Epithelial cell of esophagus (primary cell): ENCODE measurements around the gene ZBTB20.

Source experiments
- DNase-seq: peaks from one replicate; pipeline ENCODE4 v3.0.0; 2010; ENCODE audit warnings: low read depth
- H3K4me3 ChIP-seq: 2 replicates; pipeline ENCODE4 v1.5.1; 2011; ENCODE audit warnings: mild to moderate bottlenecking, low read length, control low read depth
- TF ChIP-seq, protein P1 (sequence below): IDR thresholded peaks from 2 replicates; pipeline ENCODE4 v1.5.1; 2011; ENCODE audit warnings: low read depth, mild to moderate bottlenecking, low read length, control low read depth, inconsistent platforms; ENCODE audit not compliant: insufficient read depth; ENCODE audit errors: missing control alignments

The ZBTB20 gene

DNA sequence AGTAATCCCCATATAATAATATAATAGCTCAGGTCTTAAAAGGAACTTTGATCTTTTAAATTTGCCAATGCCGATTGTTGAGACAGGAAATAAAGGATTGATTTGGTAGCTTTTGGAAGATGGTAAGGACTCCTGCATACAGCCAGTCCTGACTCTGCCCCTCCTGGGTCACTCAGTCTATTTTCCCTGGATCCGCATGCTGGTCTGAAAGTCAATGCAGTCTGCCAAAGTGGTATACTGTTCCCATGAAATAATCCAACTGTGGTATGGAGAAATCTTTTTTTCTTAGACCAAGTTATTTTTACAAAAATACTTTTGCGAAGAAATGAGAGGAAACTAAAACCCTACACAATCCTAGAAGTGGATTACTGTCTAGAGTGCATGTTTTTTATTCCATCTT is 662.2 kb downstream of the ZBTB20 start:
- no peak for DNase-seq
- H3K4me3 ChIP-seq, result no peak overlapping the region
- TF ChIP-seq, protein P1, sequence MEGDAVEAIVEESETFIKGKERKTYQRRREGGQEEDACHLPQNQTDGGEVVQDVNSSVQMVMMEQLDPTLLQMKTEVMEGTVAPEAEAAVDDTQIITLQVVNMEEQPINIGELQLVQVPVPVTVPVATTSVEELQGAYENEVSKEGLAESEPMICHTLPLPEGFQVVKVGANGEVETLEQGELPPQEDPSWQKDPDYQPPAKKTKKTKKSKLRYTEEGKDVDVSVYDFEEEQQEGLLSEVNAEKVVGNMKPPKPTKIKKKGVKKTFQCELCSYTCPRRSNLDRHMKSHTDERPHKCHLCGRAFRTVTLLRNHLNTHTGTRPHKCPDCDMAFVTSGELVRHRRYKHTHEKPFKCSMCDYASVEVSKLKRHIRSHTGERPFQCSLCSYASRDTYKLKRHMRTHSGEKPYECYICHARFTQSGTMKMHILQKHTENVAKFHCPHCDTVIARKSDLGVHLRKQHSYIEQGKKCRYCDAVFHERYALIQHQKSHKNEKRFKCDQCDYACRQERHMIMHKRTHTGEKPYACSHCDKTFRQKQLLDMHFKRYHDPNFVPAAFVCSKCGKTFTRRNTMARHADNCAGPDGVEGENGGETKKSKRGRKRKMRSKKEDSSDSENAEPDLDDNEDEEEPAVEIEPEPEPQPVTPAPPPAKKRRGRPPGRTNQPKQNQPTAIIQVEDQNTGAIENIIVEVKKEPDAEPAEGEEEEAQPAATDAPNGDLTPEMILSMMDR, result no peak

DNA sequence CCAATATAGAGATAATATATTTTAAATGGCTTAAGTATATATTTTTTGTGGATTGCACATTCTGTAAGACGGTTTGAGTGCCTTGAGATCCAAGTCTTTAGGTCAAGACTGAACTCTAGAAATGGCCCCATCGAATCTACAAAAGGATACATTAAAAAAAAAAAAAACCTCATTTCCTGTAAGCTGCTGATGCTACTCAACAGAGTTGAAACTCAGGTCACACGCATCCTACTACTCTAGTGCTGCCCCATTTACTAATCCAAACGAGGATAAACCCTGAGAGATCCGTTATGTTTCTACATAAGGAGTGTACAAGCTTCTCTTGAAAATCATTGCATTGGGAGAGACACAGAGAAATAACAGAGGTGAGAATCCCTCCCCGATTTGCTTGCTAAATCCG is 666.0 kb downstream of the ZBTB20 start:
- no peak for DNase-seq
- H3K4me3 ChIP-seq, result no peak overlapping the region
- TF ChIP-seq, protein P1, result no peak

DNA sequence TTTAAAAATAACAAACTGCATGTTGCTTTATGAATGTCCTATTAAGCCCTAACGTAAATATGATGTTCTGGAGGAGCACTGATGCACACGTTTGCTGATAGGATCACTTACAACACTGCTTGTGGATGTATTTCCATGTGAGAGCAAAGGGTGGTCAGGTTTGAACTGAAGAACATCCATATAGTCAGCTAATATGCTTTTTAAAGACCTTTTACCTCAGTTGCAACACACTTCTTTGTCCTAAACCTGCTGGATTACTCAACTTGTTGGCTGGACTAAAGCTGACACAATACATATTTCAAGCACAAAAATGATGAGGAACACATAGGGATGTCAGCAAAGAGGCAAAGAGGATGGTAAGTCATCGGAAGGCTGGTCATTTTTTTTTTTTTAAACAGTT is 666.6 kb downstream of the ZBTB20 start:
- no peak overlapping the region for H3K4me3 ChIP-seq
- TF ChIP-seq, protein P1, result no peak

DNA sequence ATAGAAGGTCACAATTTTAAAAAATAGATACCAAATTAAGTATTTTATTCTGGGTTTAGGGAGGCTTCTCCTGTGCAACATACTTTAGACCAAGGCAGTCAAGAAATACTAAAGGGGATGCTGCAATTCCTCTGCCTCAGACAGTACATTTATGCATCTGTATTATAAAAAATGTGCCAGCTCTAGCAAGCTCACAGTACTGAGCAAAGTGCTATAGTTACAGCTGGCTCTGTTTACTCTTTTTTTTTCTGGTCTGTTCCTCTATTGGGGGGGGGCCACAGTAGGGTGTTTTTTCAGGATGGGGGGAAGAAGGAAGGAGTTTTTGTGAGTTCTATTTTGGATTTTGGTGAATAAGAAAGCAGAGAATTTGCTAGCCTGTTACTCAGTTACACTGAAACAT is 668.3 kb downstream of the ZBTB20 start:
- H3K4me3 ChIP-seq, result no peak overlapping the region
- TF ChIP-seq, protein P1, result no peak
- no peak for DNase-seq

More for the DNA sequence above, 666.6 kb downstream of the ZBTB20 start:
- DNase-seq, result peak; percentile 24

DNA sequence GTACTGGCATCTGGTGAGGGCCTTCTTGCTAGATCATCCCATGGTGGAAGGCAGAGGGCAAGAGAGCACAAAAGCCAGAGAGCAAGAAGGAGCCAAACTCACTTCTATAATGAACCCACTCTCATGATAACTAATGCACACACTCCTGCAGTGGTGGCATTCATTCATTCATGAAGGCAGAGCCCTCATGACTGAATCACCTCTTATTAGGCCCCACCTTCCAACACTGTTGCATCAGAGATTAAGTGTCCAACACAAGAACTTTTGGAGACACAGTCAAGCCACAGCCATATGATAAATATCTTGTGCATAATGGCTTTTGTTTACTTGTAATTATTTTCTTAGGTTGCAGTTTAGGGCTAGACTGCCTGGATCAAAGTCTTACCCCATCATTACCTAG is 670.6 kb downstream of the ZBTB20 start:
- TF ChIP-seq, protein P1, result no peak
- no peak overlapping the region for H3K4me3 ChIP-seq
- peak; percentile 13 for DNase-seq

DNA sequence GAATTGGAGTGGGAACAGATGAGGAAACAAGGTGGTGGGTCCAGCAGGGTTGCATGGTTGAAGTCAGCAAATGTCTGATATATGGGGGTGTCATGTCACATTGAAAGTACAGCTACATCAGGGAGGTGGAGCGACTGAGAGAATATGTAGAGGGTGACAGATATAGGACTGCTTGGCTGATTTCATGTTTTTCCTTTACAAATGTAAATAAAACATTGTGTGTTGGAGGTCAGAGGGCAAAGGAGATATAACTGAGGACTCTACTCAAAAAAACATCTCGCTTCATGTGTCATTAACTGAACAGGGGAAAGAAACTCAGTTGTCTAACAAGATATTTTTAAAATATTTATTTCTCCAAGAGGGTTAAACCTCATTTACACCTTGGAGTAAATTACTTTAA is 675.6 kb downstream of the ZBTB20 start:
- no peak overlapping the region for H3K4me3 ChIP-seq
- no peak for DNase-seq
- TF ChIP-seq, protein P1, result no peak

DNA sequence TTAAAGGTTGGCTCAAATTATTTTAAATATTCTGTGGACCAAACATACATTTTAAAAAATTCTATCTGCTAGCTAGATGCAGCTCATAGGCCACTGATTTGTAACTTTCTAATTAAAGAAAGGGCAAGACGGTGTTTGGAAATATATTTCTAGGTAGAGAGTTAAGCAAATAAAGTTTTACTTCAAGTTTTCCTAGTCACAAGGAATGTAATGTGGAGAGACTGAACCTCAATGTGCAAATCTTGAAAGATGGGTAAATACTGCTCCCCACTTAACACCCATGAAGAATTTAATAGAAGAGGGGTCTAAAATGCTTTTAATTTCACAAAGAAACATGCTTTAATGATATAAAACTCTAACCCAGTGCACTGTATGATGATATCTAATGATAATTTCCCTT is 678.0 kb downstream of the ZBTB20 start:
- no peak for DNase-seq
- TF ChIP-seq, protein P1, result no peak
- H3K4me3 ChIP-seq, result no peak overlapping the region
